HepG2 (cell line): ENCODE data around the gene MAP1B.

Source experiments
- ARID3A ChIP-seq: IDR thresholded peaks from 2 replicates; pipeline ENCODE4 v1.6.1; 2012; ENCODE audit warnings: low read depth, low read length, improper control_type of control experiment
- HNF4G ChIP-seq, 2 experiments: sonication (generic) in 1 of 2; formaldehyde crosslinking in 1 of 2; IDR thresholded peaks; 2 replicates each; pipeline versions ENCODE4 v1.4.0 to v1.6.1; 2011 to 2020; ENCODE audit warnings: borderline replicate concordance in 2 of 2, low read depth in 2 of 2, mild to moderate bottlenecking in 2 of 2, low read length in 1 of 2, missing genetic modification reagents in 1 of 2, moderate library complexity in 1 of 2

GRCh38 chr5:72117307-72117706 is 10.0 kb downstream of the MAP1B start:
- no peak for TF ChIP-seq ARID3A
- no peak for TF ChIP-seq HNF4G (IDR thresholded peaks at IDR 0.05; ENCODE audit: borderline replicate concordance, low read depth, low read length)
- no peak for TF ChIP-seq HNF4G (CRISPR knock-in tag; IDR thresholded peaks at IDR 0.05; ENCODE audit: borderline replicate concordance, low read depth)
